Gastrocnemius medialis (tissue), 4 donors: ENCODE results near the gene SMOC1. TPM values are rescaled to one million over a fixed set of nuclear protein-coding genes. Genes with fewer than 3 reads are reported as not detected.

ENCODE experiments used
- ATAC-seq, 2 donors: fragments of 150-250 bp; one replicate each; pipeline ENCODE4 v1.9.1; 2016
- DNase-seq, 2 donors: peaks; one replicate each; pipeline ENCODE4 v3.0.0-alpha.2; 2019
- H3K27ac ChIP-seq, 4 donors: fragments of 200-600 bp; sonication (generic); 1 replicate in 1 of 4; 2 replicates in 3 of 4; pipeline ENCODE4 v1.5.1; 2016 to 2018; ENCODE audit warnings: mild to moderate bottlenecking in 2 of 4, moderate library complexity in 1 of 4
- H3K27me3 ChIP-seq, 3 donors: fragments of 200-600 bp; sonication (generic) in 2 of 3; 1 replicate in 1 of 3; 2 replicates in 2 of 3; pipeline versions ENCODE4 v1.5.1 to v1.6.0; 2016 to 2019; ENCODE audit warnings: mild to moderate bottlenecking in 1 of 3, moderate library complexity in 1 of 3
- H3K36me3 ChIP-seq, 2 donors: fragments of 200-600 bp; sonication (generic) in 1 of 2; one replicate each; pipeline ENCODE4 v1.5.1; 2017 to 2018
- H3K4me1 ChIP-seq, 2 donors: fragments of 200-600 bp; sonication (generic) in 1 of 2; one replicate each; pipeline ENCODE4 v1.5.1; 2016 to 2017; ENCODE audit warnings: mild to moderate bottlenecking in 2 of 2
- H3K4me3 ChIP-seq, 4 donors: fragments of 200-600 bp; sonication (generic) in 3 of 4; 1 replicate in 1 of 4; 2 replicates in 3 of 4; pipeline ENCODE4 v1.5.1; 2016 to 2019; ENCODE audit warnings: mild to moderate bottlenecking in 2 of 4
- H3K9me3 ChIP-seq, 3 donors: fragments of 200-600 bp; sonication (generic) in 2 of 3; 1 replicate in 1 of 3; 2 replicates in 2 of 3; pipeline ENCODE4 v1.5.1; 2016 to 2019
- POLR2A ChIP-seq, 2 donors: fragments of 450-650 bp; IDR thresholded peaks; one replicate each; pipeline ENCODE4 v1.6.1; 2017; ENCODE audit warnings: antibody characterized with exemption in 2 of 2, mild to moderate bottlenecking in 2 of 2, moderate library complexity in 2 of 2
- in situ Hi-C, 4 donors: fragments of 200-750 bp; cut with MboI; loops; one replicate each; pipeline versions ENCODE4 v1.15.0 to v1.8.0; 2017; ENCODE audit warnings: low sequenced_read_pairs in 4 of 4
- intact Hi-C: fragments of 100-400 bp; cut with DNase I; formaldehyde crosslinking; loops from one replicate; pipeline ENCODE4 v1.15.1; 2023; ENCODE audit warnings: low total_unique reads
- total RNA-seq, 4 donors: library from RNA; depleted of rRNA; stranded (reverse); fragments of >200 nt; gene quantifications; one replicate each; pipeline versions ENCODE4 v1.1.0 to v1.2.3, GENCODE V29; 2016
- TF ChIP-seq, protein P1 (sequence below), 5 experiments: fragments of 450-650 bp in 3 of 5; fragments of 200-600 bp in 2 of 5; sonication (generic) in 2 of 5; IDR thresholded peaks in 4 of 5; conservative IDR thresholded peaks in 1 of 5; 1 replicate in 4 of 5; 2 replicates in 1 of 5; pipeline ENCODE4 v1.5.1; 2016 to 2019; ENCODE audit warnings: antibody characterized with exemption in 5 of 5, mild to moderate bottlenecking in 3 of 5, moderate library complexity in 3 of 5

SMOC1 gene
- total RNA-seq, 4 donors from 2014 or later: 2.7 to 10.2 (median 7.8) TPM

DNA sequence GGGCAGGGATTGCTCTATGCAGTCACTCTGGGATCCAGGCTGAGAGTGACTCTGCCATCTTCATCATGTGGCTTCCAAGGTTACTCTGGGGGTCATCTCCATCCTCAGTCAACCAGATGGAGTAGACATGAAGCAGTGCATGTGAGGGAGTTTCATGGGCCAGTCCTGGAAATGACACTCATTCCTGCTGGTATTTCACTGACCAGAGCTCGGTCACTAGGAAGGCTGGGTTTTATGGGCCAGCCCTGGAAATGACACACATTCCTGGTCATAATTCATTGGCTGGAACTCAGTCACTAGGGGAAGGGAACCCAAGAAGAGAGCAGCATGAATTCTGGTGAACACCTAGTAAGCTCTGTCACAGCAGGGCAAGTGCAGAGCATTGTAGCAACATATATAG is 144.7 kb downstream of the SMOC1 start:
- DNase-seq: no peak
- in situ Hi-C loops: no loop called here

DNA sequence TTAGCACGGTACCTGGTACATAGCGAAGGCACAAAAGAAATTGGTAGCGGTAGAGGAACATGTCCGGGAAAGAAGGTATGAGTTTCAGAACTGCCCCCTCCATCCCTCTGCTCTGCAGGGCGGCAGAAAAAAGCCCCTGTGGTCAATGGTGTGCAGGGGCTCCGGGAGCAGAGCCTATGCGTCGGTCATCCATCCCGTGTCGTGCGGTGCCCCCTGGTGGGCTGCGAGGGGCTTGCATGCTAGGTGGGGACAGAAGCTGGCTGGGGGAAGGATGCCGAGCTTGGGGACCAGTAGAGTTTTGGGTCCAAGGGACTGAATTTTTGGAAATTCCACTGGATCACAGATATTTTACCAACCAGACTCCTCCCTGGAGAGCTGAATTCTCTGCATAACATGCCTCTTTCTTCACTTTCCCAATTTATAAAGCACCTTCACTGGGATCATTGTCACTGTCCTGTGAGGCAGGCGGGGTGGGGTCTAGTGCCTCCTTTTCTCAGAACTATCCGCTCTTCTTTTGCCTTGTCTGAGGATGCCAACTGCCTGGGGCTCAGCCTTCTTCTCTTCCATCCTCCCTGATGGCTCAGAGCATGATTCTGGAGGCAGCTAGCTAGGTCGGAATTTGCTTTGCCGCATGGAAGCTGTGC is 148.7 kb downstream of the SMOC1 start:
- H3K27ac ChIP-seq: no peak overlapping the region
- intact Hi-C loops: loop anchor here (1.0 to 2.0 kb wide), 2 partner anchors 151 to 210 kb away; no protein-coding TSS in a partner anchor
- H3K36me3 ChIP-seq: no peaks in the 10 kb centered on the region
- in situ Hi-C loops: loop anchor here in 3 of 4 donors (5.0 to 25.0 kb wide), 3 partner anchors 211 to 234 kb away; no protein-coding TSS in a partner anchor
- no peak overlapping the region for H3K4me3 ChIP-seq
- no peaks in the 10 kb centered on the region for H3K4me1 ChIP-seq
- ATAC-seq (peak; percentile 45 to 80), DNase-seq (peak; percentile 44 to 51)
- no peaks in the 10 kb centered on the region for H3K27me3 ChIP-seq
- H3K9me3 ChIP-seq: no peaks in the 10 kb centered on the region
- TF ChIP-seq, protein P1, sequence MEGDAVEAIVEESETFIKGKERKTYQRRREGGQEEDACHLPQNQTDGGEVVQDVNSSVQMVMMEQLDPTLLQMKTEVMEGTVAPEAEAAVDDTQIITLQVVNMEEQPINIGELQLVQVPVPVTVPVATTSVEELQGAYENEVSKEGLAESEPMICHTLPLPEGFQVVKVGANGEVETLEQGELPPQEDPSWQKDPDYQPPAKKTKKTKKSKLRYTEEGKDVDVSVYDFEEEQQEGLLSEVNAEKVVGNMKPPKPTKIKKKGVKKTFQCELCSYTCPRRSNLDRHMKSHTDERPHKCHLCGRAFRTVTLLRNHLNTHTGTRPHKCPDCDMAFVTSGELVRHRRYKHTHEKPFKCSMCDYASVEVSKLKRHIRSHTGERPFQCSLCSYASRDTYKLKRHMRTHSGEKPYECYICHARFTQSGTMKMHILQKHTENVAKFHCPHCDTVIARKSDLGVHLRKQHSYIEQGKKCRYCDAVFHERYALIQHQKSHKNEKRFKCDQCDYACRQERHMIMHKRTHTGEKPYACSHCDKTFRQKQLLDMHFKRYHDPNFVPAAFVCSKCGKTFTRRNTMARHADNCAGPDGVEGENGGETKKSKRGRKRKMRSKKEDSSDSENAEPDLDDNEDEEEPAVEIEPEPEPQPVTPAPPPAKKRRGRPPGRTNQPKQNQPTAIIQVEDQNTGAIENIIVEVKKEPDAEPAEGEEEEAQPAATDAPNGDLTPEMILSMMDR (IDR thresholded peaks at IDR 0.05 in 4 of 5, conservative IDR thresholded peaks at IDR 0.05 in 1 of 5): peak; percentile 86 to 92 (median 90)
- no peak for TF ChIP-seq POLR2A (IDR thresholded peaks at IDR 0.05)

More for the DNA sequence above, 144.7 kb downstream of the SMOC1 start:
- Histone ChIP-seq H3K4me1 (peaks cover 0 to 4% of the 10 kb centered on the region in 2 donors), H3K4me3 (no peak overlapping the region), H3K27ac (no peak overlapping the region), H3K9me3 (no peaks in the 10 kb centered on the region), H3K36me3 (no peaks in the 10 kb centered on the region), H3K27me3 (no peaks in the 10 kb centered on the region)
- intact Hi-C loops: no loop called here
- TF ChIP-seq, protein P1 (IDR thresholded peaks at IDR 0.05 in 4 of 5, conservative IDR thresholded peaks at IDR 0.05 in 1 of 5): no peak
- TF ChIP-seq POLR2A (IDR thresholded peaks at IDR 0.05): no peak
- ATAC-seq: no peak

GRCh38 chr14:70029296-70030132 is 150.3 kb downstream of the SMOC1 start:
- DNase-seq: no peak
- H3K27ac ChIP-seq: no peak overlapping the region
- intact Hi-C loops: no loop called here
- H3K27me3 ChIP-seq: no peaks in the 10 kb centered on the region
- no peaks in the 10 kb centered on the region for H3K36me3 ChIP-seq
- ATAC-seq: no peak
- no peaks in the 10 kb centered on the region for H3K4me1 ChIP-seq
- TF ChIP-seq, protein P1 (IDR thresholded peaks at IDR 0.05 in 4 of 5, conservative IDR thresholded peaks at IDR 0.05 in 1 of 5): no peak
- TF ChIP-seq POLR2A (IDR thresholded peaks at IDR 0.05): no peak
- H3K9me3 ChIP-seq: no peaks in the 10 kb centered on the region
- in situ Hi-C loops: loop anchor here (5.0 to 25.0 kb wide), 3 partner anchors 212 to 233 kb away; no protein-coding TSS in a partner anchor
- H3K4me3 ChIP-seq: no peak overlapping the region

DNA sequence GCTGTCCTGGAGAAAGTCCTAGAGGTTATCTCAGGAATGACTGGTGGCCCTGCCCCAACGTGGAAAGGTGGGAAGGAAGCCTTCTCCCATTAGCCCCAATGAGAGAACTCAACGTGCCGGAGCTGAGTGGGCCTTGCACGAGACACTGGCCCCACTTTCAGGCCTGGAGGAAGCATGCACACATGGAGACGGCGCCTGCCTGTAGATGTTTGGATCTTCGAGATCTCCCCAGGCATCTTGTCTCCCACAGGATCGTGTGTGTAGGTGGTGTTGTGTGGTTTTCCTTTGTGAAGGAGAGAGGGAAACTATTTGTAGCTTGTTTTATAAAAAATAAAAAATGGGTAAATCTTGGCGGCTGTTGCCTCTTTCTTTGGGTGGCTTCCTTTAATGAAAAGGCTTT is 152.8 kb downstream of the SMOC1 start:
- H3K4me3 ChIP-seq: no peak overlapping the region
- H3K27me3 ChIP-seq: peaks cover 0 to under 1% (median 0%) of the 10 kb centered on the region in 3 donors
- in situ Hi-C loops: loop anchor here in 2 of 4 donors (5.0 to 25.0 kb wide), 2 partner anchors 215 to 230 kb away; no protein-coding TSS in a partner anchor
- H3K27ac ChIP-seq: no peak overlapping the region
- no peaks in the 10 kb centered on the region for H3K36me3 ChIP-seq
- ATAC-seq: no peak
- no peaks in the 10 kb centered on the region for H3K4me1 ChIP-seq
- intact Hi-C loops: no loop called here
- TF ChIP-seq, protein P1 (IDR thresholded peaks at IDR 0.05 in 4 of 5, conservative IDR thresholded peaks at IDR 0.05 in 1 of 5): no peak
- TF ChIP-seq POLR2A (IDR thresholded peaks at IDR 0.05): no peak
- no peaks in the 10 kb centered on the region for H3K9me3 ChIP-seq
- DNase-seq: no peak
